Endothelial cell of umbilical vein (primary cell): Measurements from ENCODE around the gene GYPA.
"Not testable (repeated sequence)": the region's sequence is repeated elsewhere in the genome, so short reads cannot be mapped to it uniquely, and the experiment has no call there.

Source experiments
- CTCF ChIP-seq, 2 donors: IDR thresholded peaks; 1 replicate in 1 of 2; 2 replicates in 1 of 2; pipeline ENCODE4 v1.5.1; 2011; ENCODE audit warnings: low read length in 2 of 2, mild to moderate bottlenecking in 2 of 2, moderate library complexity in 2 of 2, control low read depth in 1 of 2, inconsistent platforms in 1 of 2, low read depth in 1 of 2; ENCODE audit not compliant: insufficient read depth in 1 of 2; ENCODE audit errors: extremely low read depth in 1 of 2
- EZH2 ChIP-seq: IDR thresholded peaks from 2 replicates; pipeline ENCODE4 v1.6.1; 2012; ENCODE audit warnings: borderline replicate concordance, low read depth, mild to moderate bottlenecking, moderate library complexity, low read length, inconsistent platforms; ENCODE audit not compliant: severe bottlenecking
- GATA2 ChIP-seq: IDR thresholded peaks from 2 replicates; pipeline ENCODE4 v1.7.0; 2011; ENCODE audit warnings: low read depth, mild to moderate bottlenecking, moderate library complexity, mixed read lengths, low read length; ENCODE audit not compliant: insufficient read length, insufficient read depth
- JUN ChIP-seq: IDR thresholded peaks from 2 replicates; pipeline ENCODE4 v1.6.1; 2011; ENCODE audit warnings: borderline replicate concordance, low read depth; ENCODE audit not compliant: insufficient read length, insufficient read depth
- MAX ChIP-seq: IDR thresholded peaks from 2 replicates; pipeline ENCODE4 v1.6.1; 2011; ENCODE audit not compliant: insufficient read depth, insufficient read length
- POLR2A ChIP-seq: IDR thresholded peaks from 2 replicates; pipeline ENCODE4 v1.6.1; 2012; ENCODE audit warnings: low read depth, mild to moderate bottlenecking, control low read depth, low read length
- POLR2AphosphoS5 ChIP-seq: IDR thresholded peaks from 2 replicates; pipeline ENCODE4 v1.6.1; 2012; ENCODE audit warnings: low read depth, mild to moderate bottlenecking, control low read depth, low read length, moderate library complexity; ENCODE audit not compliant: insufficient read depth

- not testable (repeated sequence) for TF ChIP-seq POLR2A; CTCF (IDR thresholded peaks at IDR 0.05; ENCODE audit: extremely low read depth in 1 of 2, insufficient read depth in 1 of 2, low read depth in 1 of 2, low read length in 2 of 2); JUN; POLR2AphosphoS5; MAX; GATA2; EZH2
These were observed 79.0 kb downstream of the GYPA start for GRCh38 chr4:144061556-144061955.
